ENCODE measurements around the gene LUC7L2. TPM values are rescaled to one million over a fixed set of nuclear protein-coding genes. Genes with fewer than 3 reads are reported as not detected.

The LUC7L2 gene
- total RNA-seq, 1 donor from 2014 or later, result 51.8 TPM

DNA sequence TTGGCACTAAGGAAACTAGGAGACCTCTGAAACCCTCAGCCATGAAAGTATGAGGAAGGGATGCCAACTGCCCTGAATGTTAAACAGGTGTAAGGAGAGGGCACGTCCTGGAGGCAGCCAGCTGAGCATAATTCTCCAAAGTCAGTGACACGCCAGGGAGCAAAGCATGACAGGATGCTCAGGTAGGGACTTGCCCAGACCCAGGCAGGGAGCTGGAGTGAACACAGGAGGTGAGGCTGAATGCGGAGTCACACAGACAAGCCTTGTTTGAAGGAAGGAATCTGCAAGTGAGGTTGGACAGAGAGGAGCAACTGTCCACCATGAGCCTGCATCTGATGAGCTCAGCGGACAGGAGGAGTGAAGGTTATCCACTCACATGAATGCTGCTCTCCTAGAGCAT is 82.3 kb downstream of the LUC7L2 start:
- no peaks in the 10 kb centered on the region for H3K9me3 ChIP-seq
- no peak overlapping the region for H3K4me3 ChIP-seq
- TF ChIP-seq, protein P1, sequence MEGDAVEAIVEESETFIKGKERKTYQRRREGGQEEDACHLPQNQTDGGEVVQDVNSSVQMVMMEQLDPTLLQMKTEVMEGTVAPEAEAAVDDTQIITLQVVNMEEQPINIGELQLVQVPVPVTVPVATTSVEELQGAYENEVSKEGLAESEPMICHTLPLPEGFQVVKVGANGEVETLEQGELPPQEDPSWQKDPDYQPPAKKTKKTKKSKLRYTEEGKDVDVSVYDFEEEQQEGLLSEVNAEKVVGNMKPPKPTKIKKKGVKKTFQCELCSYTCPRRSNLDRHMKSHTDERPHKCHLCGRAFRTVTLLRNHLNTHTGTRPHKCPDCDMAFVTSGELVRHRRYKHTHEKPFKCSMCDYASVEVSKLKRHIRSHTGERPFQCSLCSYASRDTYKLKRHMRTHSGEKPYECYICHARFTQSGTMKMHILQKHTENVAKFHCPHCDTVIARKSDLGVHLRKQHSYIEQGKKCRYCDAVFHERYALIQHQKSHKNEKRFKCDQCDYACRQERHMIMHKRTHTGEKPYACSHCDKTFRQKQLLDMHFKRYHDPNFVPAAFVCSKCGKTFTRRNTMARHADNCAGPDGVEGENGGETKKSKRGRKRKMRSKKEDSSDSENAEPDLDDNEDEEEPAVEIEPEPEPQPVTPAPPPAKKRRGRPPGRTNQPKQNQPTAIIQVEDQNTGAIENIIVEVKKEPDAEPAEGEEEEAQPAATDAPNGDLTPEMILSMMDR (IDR thresholded peaks at IDR 0.05), result no peak
- TF ChIP-seq POLR2AphosphoS5 (IDR thresholded peaks at IDR 0.05; ENCODE audit: insufficient read depth in 1 of 2, low read depth in 1 of 2) (no peak), POLR2A (IDR thresholded peaks at IDR 0.05) (no peak)
- intact Hi-C loops (cut with DNase I), result no loop called here
- no peaks in the 10 kb centered on the region for H3K4me1 ChIP-seq
- H3K27ac ChIP-seq, result no peak overlapping the region
- H3K27me3 ChIP-seq, result no peaks in the 10 kb centered on the region
- DNase-seq (ENCODE audit: extremely low spot score in 2 of 2), result no peak
- no peaks in the 10 kb centered on the region for H3K36me3 ChIP-seq

DNA sequence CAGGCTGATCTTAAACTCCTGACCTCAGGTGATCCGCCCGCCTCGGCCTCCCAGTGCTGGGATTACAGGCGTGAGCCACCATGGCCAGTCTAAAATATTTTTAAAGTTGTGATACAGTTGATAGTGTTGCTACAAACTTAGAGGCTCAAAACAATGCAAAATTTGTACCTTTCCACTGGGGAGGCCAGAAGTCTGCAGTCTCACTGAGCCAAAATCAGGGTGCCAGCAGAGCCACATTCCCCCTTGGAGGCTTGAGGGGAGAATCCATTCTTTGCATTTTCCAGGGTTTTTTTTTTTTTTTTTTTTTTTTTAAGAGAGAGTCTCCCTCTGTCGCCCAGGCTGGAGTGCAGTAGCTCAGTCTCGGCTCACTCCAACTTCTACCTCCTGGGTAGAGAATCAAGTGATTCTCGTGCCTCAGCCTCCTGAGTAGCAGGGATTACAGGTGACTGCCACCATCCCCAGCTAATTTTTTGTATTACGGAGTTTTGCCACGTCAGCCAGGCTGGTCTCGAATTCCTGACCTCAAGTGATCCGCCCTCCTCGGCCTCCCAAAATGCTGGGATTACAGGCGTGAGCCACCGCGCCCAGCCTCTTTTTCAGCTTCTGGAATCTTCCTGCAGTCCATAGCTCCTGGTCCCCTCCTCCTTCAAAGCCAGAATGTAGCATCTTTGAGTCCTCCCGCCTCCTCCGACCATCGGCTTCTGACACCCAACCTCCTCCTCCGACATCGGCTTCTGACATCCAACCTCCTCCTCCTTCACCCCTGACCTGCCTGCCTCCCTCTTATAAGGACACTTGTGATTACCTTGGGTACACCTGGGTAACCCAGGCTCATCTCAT is 86.6 kb downstream of the LUC7L2 start:
- no peaks in the 10 kb centered on the region for H3K36me3 ChIP-seq
- TF ChIP-seq POLR2AphosphoS5 (IDR thresholded peaks at IDR 0.05; ENCODE audit: insufficient read depth in 1 of 2, low read depth in 1 of 2) (no peak), POLR2A (IDR thresholded peaks at IDR 0.05) (no peak)
- TF ChIP-seq, protein P1 (IDR thresholded peaks at IDR 0.05), result no peak
- intact Hi-C loops (cut with DNase I), result no loop called here

DNA sequence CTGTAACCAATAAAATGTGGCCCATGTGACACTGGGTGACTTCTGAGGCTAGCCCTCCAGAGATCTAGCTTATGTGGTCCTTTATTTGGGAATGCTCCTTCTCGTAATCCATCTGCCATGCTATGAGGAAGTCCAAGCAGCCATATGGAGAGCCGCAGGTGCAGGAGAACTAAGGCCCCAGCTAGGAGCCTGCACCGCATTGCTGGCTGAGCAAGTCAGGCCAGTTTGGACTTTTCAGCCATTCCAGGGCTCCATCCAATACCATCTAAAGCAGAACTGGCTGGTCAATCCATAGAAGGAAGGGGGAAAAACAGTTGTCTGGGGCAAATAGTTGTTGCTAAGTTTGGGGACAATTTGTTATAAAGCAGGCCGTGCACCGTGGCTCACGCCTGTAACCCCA is 91.2 kb downstream of the LUC7L2 start:
- H3K27ac ChIP-seq, result no peak overlapping the region
- H3K9me3 ChIP-seq, result no peaks in the 10 kb centered on the region
- TF ChIP-seq POLR2AphosphoS5 (IDR thresholded peaks at IDR 0.05; ENCODE audit: insufficient read depth in 1 of 2, low read depth in 1 of 2) (no peak), POLR2A (IDR thresholded peaks at IDR 0.05) (no peak)
- TF ChIP-seq, protein P1 (IDR thresholded peaks at IDR 0.05), result no peak
- intact Hi-C loops (cut with DNase I), result no loop called here
- no peaks in the 10 kb centered on the region for H3K27me3 ChIP-seq
- no peaks in the 10 kb centered on the region for H3K36me3 ChIP-seq
- no peak for DNase-seq (ENCODE audit: extremely low spot score in 2 of 2)
- H3K4me1 ChIP-seq, result no peaks in the 10 kb centered on the region
- no peak overlapping the region for H3K4me3 ChIP-seq

More for the DNA sequence above, 86.6 kb downstream of the LUC7L2 start:
- no peaks in the 10 kb centered on the region for H3K27me3 ChIP-seq
- no peaks in the 10 kb centered on the region for H3K9me3 ChIP-seq
- no peaks in the 10 kb centered on the region for H3K4me1 ChIP-seq
- H3K27ac ChIP-seq, result no peak overlapping the region
- no peak for DNase-seq (ENCODE audit: extremely low spot score in 2 of 2)
- H3K4me3 ChIP-seq, result no peak overlapping the region

DNA sequence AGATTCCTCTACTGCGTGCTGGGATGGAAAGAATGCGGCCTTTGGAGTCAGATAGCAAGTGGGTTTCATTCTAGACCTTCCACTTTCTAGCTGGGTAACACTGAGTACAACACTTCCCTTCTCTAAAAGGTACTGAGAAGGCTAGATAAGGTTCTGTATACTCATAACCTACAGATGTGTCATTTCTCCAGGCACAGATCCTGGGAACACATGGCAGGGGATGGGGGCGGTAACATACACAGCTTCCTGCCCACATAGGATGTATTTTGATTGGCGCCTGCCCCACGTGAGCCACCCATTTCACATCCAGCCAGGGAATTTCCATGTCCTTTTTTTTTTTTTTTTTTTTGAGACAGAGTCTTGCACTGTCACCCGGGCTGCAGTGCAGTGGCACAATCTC is 91.9 kb downstream of the LUC7L2 start:
- no peak overlapping the region for H3K4me3 ChIP-seq
- TF ChIP-seq POLR2A (IDR thresholded peaks at IDR 0.05) (no peak), POLR2AphosphoS5 (IDR thresholded peaks at IDR 0.05; ENCODE audit: insufficient read depth in 1 of 2, low read depth in 1 of 2) (no peak)
- TF ChIP-seq, protein P1 (IDR thresholded peaks at IDR 0.05), result no peak
- no peak for DNase-seq (ENCODE audit: extremely low spot score in 2 of 2)
- intact Hi-C loops (cut with DNase I), result no loop called here
- no peaks in the 10 kb centered on the region for H3K36me3 ChIP-seq
- no peaks in the 10 kb centered on the region for H3K9me3 ChIP-seq
- H3K27me3 ChIP-seq, result no peaks in the 10 kb centered on the region
- H3K4me1 ChIP-seq, result no peaks in the 10 kb centered on the region
- no peak overlapping the region for H3K27ac ChIP-seq
